GM18508 (cell line): ENCODE measurements around the gene CD69.
"Not testable (repeated sequence)": the region's sequence is repeated elsewhere in the genome, so short reads cannot be mapped to it uniquely, and the experiment has no call there.

ENCODE experiments used
- ATAC-seq: cut with Tn5 transposase; IDR thresholded peaks from one replicate; pipeline ENCODE4 v1.9.1; 2021; ENCODE audit warnings: moderate number of reproducible peaks; ENCODE audit not compliant: insufficient read depth, unreplicated experiment

CD69 gene

GRCh38 chr12:9751204-9752144 is 9.2 kb downstream of the CD69 start:
- ATAC-seq: no peak

DNA sequence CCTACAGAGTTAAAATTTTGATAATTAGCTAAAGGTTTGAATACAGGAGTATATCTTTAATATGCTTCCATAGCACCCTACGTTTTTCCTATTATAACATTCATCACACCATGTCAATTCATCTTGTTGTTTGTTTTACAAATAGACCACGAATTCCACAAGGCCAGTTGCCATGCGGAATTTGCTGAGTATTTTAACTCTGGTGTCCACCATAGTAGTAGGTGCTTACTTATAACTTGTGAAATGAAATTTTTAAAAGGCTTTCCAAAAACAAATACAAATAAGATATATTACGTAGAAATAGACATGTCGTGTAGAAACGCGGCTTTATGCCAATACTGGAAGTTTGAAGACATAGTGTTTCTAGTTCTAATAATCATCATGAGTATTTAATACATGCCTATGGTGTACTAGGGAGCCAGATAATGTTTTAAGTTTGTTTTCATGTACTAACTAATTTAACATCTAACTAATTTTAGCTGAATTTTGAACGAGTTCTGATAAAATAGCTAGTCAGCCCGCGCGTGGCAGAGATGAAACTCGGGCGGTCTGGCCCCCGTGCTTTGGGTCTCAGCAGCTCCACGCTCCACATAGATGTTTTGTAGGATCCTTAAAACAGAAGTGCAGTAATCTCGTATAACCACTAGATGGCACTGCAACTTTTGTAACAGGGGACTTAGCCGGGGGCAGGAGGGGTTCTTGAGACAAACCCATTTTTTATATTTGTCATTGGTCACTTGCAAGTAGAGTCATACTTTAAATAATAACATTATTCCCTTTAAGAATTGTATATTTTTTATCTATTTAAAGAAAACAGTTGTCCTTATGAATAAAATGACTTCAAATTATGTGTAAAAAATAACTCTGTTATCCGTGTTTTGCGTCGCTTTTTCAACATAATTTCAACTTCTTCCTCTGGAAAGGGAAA is 10.2 kb downstream of the CD69 start:
- ATAC-seq: no peak

DNA sequence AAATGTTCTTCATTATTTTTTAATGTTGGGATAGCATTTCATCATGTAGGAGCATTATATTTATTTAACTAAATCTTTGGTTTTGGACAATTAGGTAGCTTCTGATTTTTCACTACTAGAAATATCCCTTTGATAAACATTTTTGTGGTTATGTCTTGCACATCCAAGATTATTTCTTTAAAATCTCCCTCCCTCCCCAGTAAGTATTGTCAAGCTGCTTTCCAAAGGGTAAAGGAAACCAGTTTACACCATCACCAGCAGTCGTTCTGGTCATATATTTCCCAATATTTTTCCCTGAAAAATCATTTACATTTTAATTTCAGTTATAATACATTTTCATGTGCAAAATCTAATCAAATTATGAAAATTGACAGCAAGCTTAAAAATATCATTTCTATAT is 11.1 kb downstream of the CD69 start:
- ATAC-seq: no peak

DNA sequence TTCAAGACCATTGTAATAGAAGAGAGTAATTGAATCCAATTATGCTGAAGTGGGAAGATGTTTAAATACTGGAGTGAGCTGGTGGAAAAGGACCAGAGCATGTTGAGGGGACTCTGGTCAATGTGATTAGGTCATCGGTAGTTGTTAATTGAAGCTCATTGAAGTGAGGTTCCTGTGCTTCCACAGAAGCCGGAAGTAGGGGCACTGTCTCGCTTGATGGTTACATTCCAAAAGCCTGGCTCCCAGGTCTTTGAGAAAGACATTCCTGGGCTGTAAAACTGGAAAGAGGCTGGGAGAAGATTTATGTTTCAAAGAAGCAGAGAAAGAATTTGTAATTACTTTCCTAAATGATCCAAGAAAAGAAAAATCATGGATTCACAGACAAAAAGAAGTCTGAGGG is 15.5 kb downstream of the CD69 start:
- ATAC-seq: no peak

DNA sequence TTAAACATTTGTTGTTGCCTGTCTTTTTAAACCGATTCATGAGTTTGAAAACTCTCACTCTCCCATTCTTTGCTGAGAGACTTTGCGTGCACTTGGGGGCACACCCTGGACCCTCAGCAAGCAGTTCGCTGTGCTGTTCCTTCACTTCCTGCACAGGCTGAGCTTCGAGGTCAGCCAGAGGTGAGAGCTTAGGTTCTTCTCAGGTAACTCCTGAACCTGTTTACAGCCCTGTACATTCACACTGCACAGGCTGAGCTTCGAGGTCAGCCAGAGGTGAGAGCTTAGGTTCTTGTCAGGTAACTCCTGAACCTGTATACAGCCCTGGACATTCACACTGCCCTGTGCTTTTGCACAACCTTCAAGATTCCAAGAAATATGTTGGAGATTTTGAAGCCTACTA is 18.0 kb downstream of the CD69 start:
- no peak for ATAC-seq

DNA sequence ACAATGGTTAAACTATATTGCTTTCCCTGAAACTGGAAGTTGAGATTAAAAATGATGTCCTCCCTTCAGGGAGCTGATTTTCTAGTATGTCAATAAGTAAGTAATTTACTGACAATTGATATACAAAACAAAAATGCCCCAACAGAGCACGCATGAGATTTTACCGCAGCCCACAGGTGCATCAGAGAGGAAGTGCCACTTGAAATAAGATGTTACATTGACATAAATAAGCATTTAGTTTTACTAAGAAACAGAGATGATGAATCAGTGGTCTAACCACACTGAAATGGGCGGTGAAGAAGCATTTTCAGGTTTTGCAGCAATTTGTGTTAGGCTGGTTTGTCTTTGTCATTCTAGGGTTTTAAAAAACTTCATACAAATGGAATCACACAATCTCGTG is 19.0 kb downstream of the CD69 start:
- ATAC-seq: peak; percentile 47

DNA sequence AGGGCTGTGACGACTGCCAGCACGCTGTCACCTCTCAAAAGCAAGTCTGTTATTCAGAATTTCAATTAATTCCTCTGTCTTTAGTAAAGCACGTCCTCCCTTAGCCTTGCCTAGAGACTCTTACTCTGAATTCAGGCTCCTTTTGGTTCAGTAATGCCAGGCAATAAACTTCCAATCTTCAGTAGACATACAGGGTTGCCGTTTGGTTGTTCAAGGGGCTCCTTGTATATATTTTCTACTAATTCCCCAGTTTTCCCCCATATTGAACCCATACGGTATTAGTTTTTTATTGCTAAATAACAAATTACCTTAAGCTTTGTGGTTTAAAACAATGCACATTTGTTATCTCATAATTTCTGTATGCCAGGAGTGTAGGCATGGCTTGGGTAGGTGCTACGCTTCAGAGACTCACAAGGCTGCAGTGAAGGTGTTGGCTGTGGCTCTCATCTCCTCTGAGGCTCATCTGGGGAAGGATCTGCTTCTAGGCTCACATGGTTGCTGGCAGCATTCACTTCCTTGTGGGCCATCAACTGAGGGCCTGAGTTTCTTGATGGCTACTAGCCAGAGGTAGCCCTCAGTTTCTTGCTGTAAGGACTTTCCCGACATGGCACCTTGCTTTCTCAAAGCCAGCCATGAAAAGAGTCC is 20.5 kb downstream of the CD69 start:
- no peak for ATAC-seq

- not testable (repeated sequence) for ATAC-seq
These were observed 21.1 kb downstream of the CD69 start for GRCh38 chr12:9739404-9740105.

- not testable (repeated sequence) for ATAC-seq
These were observed 21.8 kb downstream of the CD69 start for GRCh38 chr12:9738905-9739304.

DNA sequence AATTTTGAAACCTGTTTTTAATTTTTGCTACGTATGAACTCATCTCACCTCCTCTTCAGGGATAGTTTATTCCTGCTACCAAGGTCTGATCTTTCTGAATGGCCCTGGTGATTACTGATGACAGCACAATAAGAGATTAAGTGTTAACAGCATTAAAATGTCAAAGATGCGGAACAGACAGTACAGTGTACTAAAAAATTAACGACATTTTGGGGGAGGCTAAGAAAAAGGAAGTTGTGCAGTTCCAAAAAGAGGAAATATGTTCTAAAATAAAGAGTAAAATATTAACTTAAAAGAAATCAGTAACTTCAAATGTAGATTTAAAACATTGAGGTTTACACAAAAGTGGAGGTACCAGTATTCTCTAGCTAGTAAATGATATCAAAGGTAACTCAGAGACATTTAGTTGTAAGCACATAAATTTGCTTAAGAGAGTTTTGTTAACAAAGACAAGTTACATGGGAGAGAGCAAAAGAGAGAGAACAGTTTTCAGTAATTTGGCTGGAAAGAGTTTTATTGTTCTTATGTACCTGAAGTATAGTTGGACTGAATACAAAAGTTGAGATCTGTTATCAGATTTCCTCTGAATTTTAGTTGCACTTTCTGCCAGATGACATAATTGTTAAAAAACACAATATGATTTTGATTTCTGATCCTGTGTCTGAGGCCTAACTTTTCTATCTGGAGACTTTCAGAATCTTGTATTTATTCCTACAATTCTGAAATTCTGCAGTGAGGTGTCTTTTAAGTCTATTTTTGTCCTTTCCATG is 23.6 kb downstream of the CD69 start:
- ATAC-seq: no peak

DNA sequence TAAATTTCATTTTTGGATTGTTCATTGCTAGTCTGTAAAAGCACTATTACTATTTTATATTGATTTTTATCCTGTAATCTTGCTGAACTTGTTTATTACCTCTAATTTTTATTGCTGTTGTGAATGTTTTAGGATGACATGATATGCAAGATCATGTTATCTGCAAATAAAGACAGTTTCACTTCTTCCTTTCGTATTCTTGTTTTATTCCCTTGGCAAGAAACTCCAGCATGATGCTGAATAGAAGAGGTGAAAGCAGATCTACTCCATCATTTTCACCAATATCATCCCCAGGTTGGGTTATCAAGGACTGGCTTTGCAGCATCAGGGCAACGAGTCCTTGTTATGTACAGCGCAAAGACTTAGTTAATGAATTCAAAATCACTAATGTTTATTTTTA is 25.1 kb downstream of the CD69 start:
- ATAC-seq: no peak

GRCh38 chr12:9732921-9733461 is 27.7 kb downstream of the CD69 start, which contains the start of gene CLECL1:
TSS of gene CLECL1 (minus strand) at chr12:9733097.
- no peak for ATAC-seq

- ATAC-seq: no peak
These were observed 28.9 kb downstream of the CD69 start for GRCh38 chr12:9731797-9732196.

- no peak for ATAC-seq
These were observed 29.3 kb downstream of the CD69 start for GRCh38 chr12:9731393-9731792.

- no peak for ATAC-seq
These were observed 30.1 kb downstream of the CD69 start for GRCh38 chr12:9730591-9730990.

GRCh38 chr12:9730011-9730410 is 30.7 kb downstream of the CD69 start:
- no peak for ATAC-seq

DNA sequence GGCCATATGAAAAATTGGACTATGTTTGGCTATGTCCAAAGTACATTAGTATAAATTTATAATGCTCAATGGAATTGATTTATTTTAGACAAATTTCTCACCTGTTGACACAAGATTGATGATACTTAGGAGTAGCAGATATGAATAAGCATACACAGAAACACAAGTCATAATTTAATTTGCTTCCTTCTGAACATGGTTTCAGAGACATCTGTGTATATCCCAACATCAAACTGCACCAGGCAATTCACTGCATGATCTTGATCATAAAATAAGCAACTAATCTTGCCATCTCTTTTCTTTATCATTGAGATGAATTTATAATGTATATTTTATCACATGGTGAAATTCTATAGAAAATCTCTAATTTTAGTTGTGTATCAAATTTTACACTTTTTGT is 31.6 kb downstream of the CD69 start:
- no peak for ATAC-seq

GRCh38 chr12:9727813-9728212 is 32.9 kb downstream of the CD69 start:
- ATAC-seq: no peak
